ENCODE measurements around the gene ANXA5.

The ANXA5 gene

DNA sequence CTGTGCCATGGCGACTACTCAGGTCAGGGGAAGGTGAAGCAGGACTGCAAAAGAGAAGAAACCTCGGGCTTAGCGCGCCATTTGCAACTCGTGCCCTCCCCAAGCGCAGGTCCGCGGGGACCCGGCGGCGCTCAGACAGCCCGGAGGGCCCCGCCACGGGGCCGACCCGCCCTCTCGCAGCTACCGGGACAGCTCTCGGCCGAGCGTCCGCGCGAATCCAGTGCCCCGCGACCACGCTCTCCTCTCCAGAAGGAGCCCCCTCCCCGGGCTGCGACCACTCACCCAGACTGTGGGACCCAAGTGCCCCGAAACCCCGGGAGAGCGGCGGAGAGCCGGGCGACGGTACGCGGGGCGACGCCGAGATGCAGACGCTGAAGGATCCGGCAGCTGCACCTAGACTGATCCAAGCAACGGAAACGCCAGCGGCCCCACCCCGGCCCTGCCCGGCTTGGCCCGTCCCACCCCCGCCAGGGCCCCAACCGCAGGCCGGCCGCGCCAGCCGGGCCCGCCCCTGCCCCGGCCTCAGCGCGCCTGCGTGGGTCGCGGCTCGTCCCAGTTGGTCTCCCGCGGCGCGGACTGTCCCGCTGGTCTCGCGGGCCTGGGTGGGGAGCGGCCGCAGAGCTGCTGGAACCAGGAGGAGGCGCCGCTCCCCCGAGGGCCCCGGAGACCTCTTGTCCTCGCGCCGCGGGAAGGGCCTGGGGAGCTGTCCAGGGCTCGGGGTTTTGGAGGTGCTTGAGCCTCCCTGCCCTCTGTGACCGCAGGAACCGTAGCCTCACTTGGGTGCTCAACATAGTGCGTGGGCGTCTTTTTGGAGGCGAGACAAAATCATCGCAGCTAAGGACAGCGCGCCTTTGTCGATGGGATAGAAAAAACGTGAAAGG, at the start of gene ANXA5:
Gene ANXA5, minus strand, starts transcription at position 400 of the 881 bp plus-strand sequence. Its CDS starts 391 bp downstream, at position 9.
- Histone ChIP-seq H3K9me2 (replicated peaks; ENCODE audit: insufficient read depth, low read length) (no peaks in the 10 kb centered on the region), H3K9ac (ENCODE audit: low read length) (peak within 1 kb of the TSS; percentile 77), H3K9me3 (replicated peaks; ENCODE audit: insufficient read depth, low read length) (no peaks in the 10 kb centered on the region), H3K27me3 (replicated peaks; ENCODE audit: insufficient read depth, low read length) (no peaks in the 10 kb centered on the region), H3K4me2 (ENCODE audit: low read depth, low read length) (peak within 1 kb of the TSS; percentile 78), H3K36me3 (replicated peaks; ENCODE audit: insufficient read depth, low read length) (no peaks in the 10 kb centered on the region), H4K20me1 (ENCODE audit: insufficient read depth, low read length) (no peaks in the 10 kb centered on the region), H3K27ac (ENCODE audit: low read length) (peak within 1 kb of the TSS; percentile 66), H3K4me1 (ENCODE audit: low read length) (no peaks in the 10 kb centered on the region; the same call in 1 of the 2 replicates), H3K4me3 (ENCODE audit: low read length) (peak within 1 kb of the TSS; percentile 93), H3K79me2 (ENCODE audit: low read length) (peaks cover 42% of the 10 kb centered on the region), H3F3A (ENCODE audit: insufficient read depth, low read length) (0 out of 2 replicates have a peak, but pooled peaks cover 7% of the 10 kb centered on the region), H2AFZ (ENCODE audit: low read length) (peak within 1 kb of the TSS; percentile 92)
- TF ChIP-seq, protein P1, sequence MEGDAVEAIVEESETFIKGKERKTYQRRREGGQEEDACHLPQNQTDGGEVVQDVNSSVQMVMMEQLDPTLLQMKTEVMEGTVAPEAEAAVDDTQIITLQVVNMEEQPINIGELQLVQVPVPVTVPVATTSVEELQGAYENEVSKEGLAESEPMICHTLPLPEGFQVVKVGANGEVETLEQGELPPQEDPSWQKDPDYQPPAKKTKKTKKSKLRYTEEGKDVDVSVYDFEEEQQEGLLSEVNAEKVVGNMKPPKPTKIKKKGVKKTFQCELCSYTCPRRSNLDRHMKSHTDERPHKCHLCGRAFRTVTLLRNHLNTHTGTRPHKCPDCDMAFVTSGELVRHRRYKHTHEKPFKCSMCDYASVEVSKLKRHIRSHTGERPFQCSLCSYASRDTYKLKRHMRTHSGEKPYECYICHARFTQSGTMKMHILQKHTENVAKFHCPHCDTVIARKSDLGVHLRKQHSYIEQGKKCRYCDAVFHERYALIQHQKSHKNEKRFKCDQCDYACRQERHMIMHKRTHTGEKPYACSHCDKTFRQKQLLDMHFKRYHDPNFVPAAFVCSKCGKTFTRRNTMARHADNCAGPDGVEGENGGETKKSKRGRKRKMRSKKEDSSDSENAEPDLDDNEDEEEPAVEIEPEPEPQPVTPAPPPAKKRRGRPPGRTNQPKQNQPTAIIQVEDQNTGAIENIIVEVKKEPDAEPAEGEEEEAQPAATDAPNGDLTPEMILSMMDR (IDR thresholded peaks at IDR 0.05; ENCODE audit: low read length) = peak; percentile 25
- no peak for TF ChIP-seq EZH2 (optimal IDR thresholded peaks at IDR 0.05; ENCODE audit: low read depth, low read length)
- peak; percentile 90 for DNase-seq

GRCh38 chr4:121742794-121743193, 46.0 kb upstream of the ANXA5 start:
- Histone ChIP-seq H3K4me2 (ENCODE audit: low read depth, low read length) (no peak overlapping the region), H2AFZ (ENCODE audit: low read length) (no peak overlapping the region), H4K20me1 (ENCODE audit: insufficient read depth, low read length) (no peaks in the 10 kb centered on the region), H3K4me1 (ENCODE audit: low read length) (no peaks in the 10 kb centered on the region), H3K9me2 (replicated peaks; ENCODE audit: insufficient read depth, low read length) (no peaks in the 10 kb centered on the region), H3K27me3 (replicated peaks; ENCODE audit: insufficient read depth, low read length) (no peaks in the 10 kb centered on the region), H3K9me3 (replicated peaks; ENCODE audit: insufficient read depth, low read length) (no peaks in the 10 kb centered on the region), H3K36me3 (replicated peaks; ENCODE audit: insufficient read depth, low read length) (no peaks in the 10 kb centered on the region), H3K4me3 (ENCODE audit: low read length) (no peak overlapping the region), H3K9ac (ENCODE audit: low read length) (no peak overlapping the region), H3K27ac (ENCODE audit: low read length) (no peak overlapping the region), H3K79me2 (ENCODE audit: low read length) (no peaks in the 10 kb centered on the region), H3F3A (ENCODE audit: insufficient read depth, low read length) (no peaks in the 10 kb centered on the region)
- no peak for DNase-seq
- no peak for TF ChIP-seq EZH2phosphoT487 (IDR thresholded peaks at IDR 0.05; ENCODE audit: low read length)
- TF ChIP-seq EZH2 (optimal IDR thresholded peaks at IDR 0.05; ENCODE audit: low read depth, low read length) = no peak

- no peak overlapping the region for H3K4me2 ChIP-seq (ENCODE audit: low read depth, low read length)
- H3K9me2 ChIP-seq (replicated peaks; ENCODE audit: insufficient read depth, low read length) = no peaks in the 10 kb centered on the region
- H3K27ac ChIP-seq (ENCODE audit: low read length) = no peak overlapping the region
- H3K79me2 ChIP-seq (ENCODE audit: low read length) = no peaks in the 10 kb centered on the region
- no peaks in the 10 kb centered on the region for H3K27me3 ChIP-seq (replicated peaks; ENCODE audit: insufficient read depth, low read length)
- H3K4me3 ChIP-seq (ENCODE audit: low read length) = no peak overlapping the region
- H3K9me3 ChIP-seq (replicated peaks; ENCODE audit: insufficient read depth, low read length) = no peaks in the 10 kb centered on the region
- H3K9ac ChIP-seq (ENCODE audit: low read length) = no peak overlapping the region
- TF ChIP-seq EZH2 (optimal IDR thresholded peaks at IDR 0.05; ENCODE audit: low read depth, low read length) = no peak
- TF ChIP-seq, protein P1 (IDR thresholded peaks at IDR 0.05; ENCODE audit: low read length) = no peak
- H3F3A ChIP-seq (ENCODE audit: insufficient read depth, low read length) = no peaks in the 10 kb centered on the region
- no peak overlapping the region for H2AFZ ChIP-seq (ENCODE audit: low read length)
- DNase-seq = no peak
- H3K4me1 ChIP-seq (ENCODE audit: low read length) = no peaks in the 10 kb centered on the region
- no peaks in the 10 kb centered on the region for H4K20me1 ChIP-seq (ENCODE audit: insufficient read depth, low read length)
- no peaks in the 10 kb centered on the region for H3K36me3 ChIP-seq (replicated peaks; ENCODE audit: insufficient read depth, low read length)
Observed at GRCh38 chr4:121741751-121742150, 45.0 kb upstream of the ANXA5 start.

Measured in MM.1S (cell line).